Ascending aorta (tissue), 2 donors: ENCODE results near the gene RIN2. TPM values are rescaled to one million over a fixed set of nuclear protein-coding genes. Genes with fewer than 3 reads are reported as not detected.
"Not testable (repeated sequence)": the region's sequence is repeated elsewhere in the genome, so short reads cannot be mapped to it uniquely, and the experiment has no call there.

Experiments
- DNase-seq, 2 donors: peaks; one replicate each; pipeline ENCODE4 v3.0.0-alpha.2; 2019; ENCODE audit warnings: low spot score in 2 of 2
- H3K27ac ChIP-seq, 2 donors: fragments of 200-600 bp; sonication (generic); one replicate each; pipeline ENCODE4 v1.5.1; 2016 to 2017; ENCODE audit warnings: mild to moderate bottlenecking in 1 of 2
- H3K27me3 ChIP-seq: fragments of 200-600 bp; sonication (generic); one replicate; pipeline ENCODE4 v1.5.1; 2017
- H3K36me3 ChIP-seq, 2 donors: fragments of 200-600 bp; sonication (generic); one replicate each; pipeline ENCODE4 v1.5.1; 2016
- H3K4me1 ChIP-seq, 2 donors: fragments of 200-600 bp; sonication (generic); one replicate each; pipeline ENCODE4 v1.5.1; 2016 to 2017; ENCODE audit warnings: mild to moderate bottlenecking in 1 of 2
- H3K4me3 ChIP-seq, 2 donors: fragments of 200-600 bp; sonication (generic); one replicate each; pipeline ENCODE4 v1.5.1; 2016 to 2017; ENCODE audit warnings: mild to moderate bottlenecking in 1 of 2
- H3K9me3 ChIP-seq, 2 donors: fragments of 200-600 bp; sonication (generic); one replicate each; pipeline ENCODE4 v1.5.1; 2016
- intact Hi-C: fragments of 100-400 bp; cut with DNase I; formaldehyde crosslinking; loops from one replicate; pipeline ENCODE4 v1.15.1; 2023
- total RNA-seq: library from RNA; depleted of rRNA; stranded (reverse); fragments of >200 nt; gene quantifications from one replicate; pipeline ENCODE4 v1.1.0, GENCODE V29; 2016
- TF ChIP-seq, protein P1 (sequence below), 3 experiments: fragments of 200-600 bp in 2 of 3; fragments of 450-650 bp in 1 of 3; sonication (generic) in 2 of 3; IDR thresholded peaks; one replicate each; pipeline ENCODE4 v1.5.1; 2016 to 2019; ENCODE audit warnings: antibody characterized with exemption in 3 of 3, mild to moderate bottlenecking in 1 of 3, moderate library complexity in 1 of 3

The RIN2 gene
- total RNA-seq, 1 donor from 2014 or later, result 45.7 TPM

DNA sequence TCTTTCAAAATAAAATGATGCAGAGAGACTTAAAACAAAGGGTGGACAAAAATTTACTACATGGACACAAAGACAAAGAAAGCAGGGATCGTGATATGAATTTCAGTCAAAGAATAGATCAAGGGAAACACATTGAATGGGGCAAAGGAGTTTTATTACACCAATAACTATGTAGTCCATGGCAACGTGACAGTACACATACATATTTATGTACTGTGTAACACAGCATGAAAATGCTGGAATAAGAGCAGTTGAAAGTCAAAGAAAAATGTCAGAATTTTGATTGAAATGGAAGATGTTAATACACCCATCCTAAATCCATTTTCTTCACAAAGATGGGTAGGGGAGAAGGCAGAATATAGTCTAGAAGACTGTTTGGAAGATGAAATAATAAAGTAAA lies 9.4 kb upstream of the RIN2 start:
- Histone ChIP-seq H3K27me3 (no peaks in the 10 kb centered on the region), H3K9me3 (no peaks in the 10 kb centered on the region), H3K4me1 (peaks cover 0 to 12% of the 10 kb centered on the region in 2 donors), H3K36me3 (no peaks in the 10 kb centered on the region), H3K27ac (no peak overlapping the region), H3K4me3 (no peak overlapping the region)
- TF ChIP-seq, protein P1, sequence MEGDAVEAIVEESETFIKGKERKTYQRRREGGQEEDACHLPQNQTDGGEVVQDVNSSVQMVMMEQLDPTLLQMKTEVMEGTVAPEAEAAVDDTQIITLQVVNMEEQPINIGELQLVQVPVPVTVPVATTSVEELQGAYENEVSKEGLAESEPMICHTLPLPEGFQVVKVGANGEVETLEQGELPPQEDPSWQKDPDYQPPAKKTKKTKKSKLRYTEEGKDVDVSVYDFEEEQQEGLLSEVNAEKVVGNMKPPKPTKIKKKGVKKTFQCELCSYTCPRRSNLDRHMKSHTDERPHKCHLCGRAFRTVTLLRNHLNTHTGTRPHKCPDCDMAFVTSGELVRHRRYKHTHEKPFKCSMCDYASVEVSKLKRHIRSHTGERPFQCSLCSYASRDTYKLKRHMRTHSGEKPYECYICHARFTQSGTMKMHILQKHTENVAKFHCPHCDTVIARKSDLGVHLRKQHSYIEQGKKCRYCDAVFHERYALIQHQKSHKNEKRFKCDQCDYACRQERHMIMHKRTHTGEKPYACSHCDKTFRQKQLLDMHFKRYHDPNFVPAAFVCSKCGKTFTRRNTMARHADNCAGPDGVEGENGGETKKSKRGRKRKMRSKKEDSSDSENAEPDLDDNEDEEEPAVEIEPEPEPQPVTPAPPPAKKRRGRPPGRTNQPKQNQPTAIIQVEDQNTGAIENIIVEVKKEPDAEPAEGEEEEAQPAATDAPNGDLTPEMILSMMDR (IDR thresholded peaks at IDR 0.05), result no peak
- no peak for DNase-seq
- intact Hi-C loops, result no loop called here

DNA sequence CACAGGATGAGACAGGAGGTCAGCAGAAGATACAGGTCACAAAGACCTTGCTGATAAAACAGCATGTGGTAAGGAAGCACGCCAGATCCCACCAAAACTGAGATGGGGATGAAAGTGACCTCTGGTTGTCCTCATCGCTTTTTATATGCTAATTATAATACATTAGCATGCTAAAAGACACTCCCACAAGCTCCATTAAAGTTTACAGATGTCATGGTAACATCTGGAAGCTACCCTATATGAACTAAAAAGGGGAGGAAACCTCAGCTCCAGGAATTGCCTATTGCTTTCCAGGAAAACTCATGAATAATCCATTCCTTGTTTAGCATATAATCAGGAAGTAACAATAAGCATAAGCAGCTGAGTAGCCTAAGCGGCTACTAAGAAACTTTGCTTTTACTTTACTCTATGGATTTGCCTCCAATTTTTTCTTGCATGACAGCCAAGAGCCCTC lies 8.4 kb upstream of the RIN2 start:
- no peaks in the 10 kb centered on the region for H3K9me3 ChIP-seq
- TF ChIP-seq, protein P1 (IDR thresholded peaks at IDR 0.05), result no peak
- H3K4me3 ChIP-seq, result no peak overlapping the region
- no peaks in the 10 kb centered on the region for H3K27me3 ChIP-seq
- intact Hi-C loops, result no loop called here
- DNase-seq, result no peak
- no peaks in the 10 kb centered on the region for H3K36me3 ChIP-seq
- H3K27ac ChIP-seq, result no peak overlapping the region
- peaks cover 0 to 12% of the 10 kb centered on the region in 2 donors for H3K4me1 ChIP-seq

DNA sequence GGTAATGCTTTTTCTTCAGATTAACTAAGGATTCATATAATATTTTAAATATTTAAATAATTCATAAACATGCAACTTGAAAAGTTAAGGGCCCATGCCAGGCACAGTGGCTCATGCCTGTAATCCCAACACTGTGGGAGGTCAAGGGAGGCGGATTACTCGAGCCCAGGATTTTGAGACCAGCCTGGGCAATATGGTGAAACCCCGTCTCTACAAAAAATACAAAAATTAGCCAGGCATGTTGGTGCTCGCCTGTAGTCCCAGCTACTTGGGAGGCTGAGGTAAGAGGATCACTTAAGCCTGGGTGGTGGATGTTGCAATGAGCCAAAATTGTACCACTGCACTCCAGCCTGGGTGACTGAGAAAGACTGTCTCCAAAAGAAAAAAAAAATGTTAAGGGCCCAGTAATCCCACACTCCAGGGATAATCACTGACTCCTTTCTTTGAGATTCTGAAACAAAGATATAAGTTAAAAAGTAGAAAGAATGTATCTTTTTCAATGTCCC lies 7.9 kb upstream of the RIN2 start:
- H3K36me3 ChIP-seq, result no peaks in the 10 kb centered on the region
- TF ChIP-seq, protein P1 (IDR thresholded peaks at IDR 0.05), result no peak

DNA sequence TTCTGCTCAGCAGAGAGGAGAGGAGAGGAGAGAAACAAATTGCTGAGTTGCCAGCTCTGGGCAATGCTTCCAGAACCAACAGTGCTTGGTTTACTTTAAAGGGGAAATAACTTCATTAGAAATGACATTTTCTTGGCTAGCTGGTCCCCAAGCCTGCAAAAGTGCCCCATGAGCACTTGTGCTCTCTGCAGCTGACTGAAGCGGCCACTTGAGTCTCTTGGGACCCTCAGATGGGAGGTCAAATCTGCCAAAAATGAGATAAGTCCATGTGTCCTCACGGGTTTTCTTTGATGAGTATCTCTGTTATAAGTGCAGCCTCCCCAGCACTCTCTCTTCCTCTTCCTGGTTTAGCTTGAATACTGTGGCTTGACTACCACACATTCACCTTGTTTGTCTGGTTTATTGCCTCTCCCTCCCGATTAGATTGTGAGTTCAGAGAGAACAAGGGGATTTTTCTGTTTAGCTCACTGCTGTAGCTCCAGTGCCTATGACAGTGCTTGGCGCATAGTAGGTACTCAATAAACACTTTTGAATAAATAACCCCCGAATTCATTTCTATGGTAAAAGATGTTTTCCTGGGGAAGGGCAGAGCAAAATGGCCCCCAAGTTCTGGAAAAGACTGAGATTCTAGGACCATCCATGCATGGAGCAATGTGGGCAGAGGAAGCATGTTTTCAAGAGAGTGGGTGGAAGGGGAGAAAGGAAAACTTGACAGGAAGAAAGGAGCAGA lies 7.0 kb upstream of the RIN2 start:
- no peaks in the 10 kb centered on the region for H3K36me3 ChIP-seq
- TF ChIP-seq, protein P1 (IDR thresholded peaks at IDR 0.05), result no peak
- no peaks in the 10 kb centered on the region for H3K27me3 ChIP-seq
- H3K27ac ChIP-seq, result no peak overlapping the region
- no peak overlapping the region for H3K4me3 ChIP-seq
- peaks cover 0 to 12% of the 10 kb centered on the region in 2 donors for H3K4me1 ChIP-seq
- no peak for DNase-seq
- intact Hi-C loops, result no loop called here
- H3K9me3 ChIP-seq, result no peaks in the 10 kb centered on the region

More for the DNA sequence above, 7.9 kb upstream of the RIN2 start:
- intact Hi-C loops, result no loop called here
- DNase-seq, result no peak
- no peaks in the 10 kb centered on the region for H3K27me3 ChIP-seq
- no peak overlapping the region for H3K4me3 ChIP-seq
- H3K27ac ChIP-seq, result no peak overlapping the region
- no peaks in the 10 kb centered on the region for H3K9me3 ChIP-seq
- H3K4me1 ChIP-seq, result peaks cover 0 to 12% of the 10 kb centered on the region in 2 donors

DNA sequence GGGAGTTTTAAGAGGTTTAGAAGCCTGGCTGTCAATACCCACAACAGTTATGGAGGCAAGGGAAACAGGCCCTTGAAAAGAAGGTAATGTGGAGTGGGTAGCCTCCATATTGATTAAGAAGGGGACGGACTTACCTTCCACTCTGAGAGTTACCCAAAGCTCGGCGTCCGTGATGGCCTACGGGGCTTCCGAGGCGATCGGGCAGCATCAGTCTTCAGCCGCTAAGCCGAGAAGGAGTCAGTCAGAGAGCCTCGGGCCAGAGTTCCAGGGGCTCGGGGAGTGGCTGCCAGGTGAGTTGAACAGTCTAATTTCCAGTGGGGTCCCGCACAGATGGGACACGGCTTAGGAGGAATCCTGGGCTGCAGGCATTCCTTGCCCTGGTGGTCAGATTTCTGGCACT lies 3.9 kb upstream of the RIN2 start:
- H3K36me3 ChIP-seq, H3K4me3 ChIP-seq, H3K27me3 ChIP-seq, intact Hi-C loops, H3K9me3 ChIP-seq, H3K27ac ChIP-seq, DNase-seq: not testable (repeated sequence)
- peaks cover 5 to 19% of the 10 kb centered on the region in 2 donors for H3K4me1 ChIP-seq

DNA sequence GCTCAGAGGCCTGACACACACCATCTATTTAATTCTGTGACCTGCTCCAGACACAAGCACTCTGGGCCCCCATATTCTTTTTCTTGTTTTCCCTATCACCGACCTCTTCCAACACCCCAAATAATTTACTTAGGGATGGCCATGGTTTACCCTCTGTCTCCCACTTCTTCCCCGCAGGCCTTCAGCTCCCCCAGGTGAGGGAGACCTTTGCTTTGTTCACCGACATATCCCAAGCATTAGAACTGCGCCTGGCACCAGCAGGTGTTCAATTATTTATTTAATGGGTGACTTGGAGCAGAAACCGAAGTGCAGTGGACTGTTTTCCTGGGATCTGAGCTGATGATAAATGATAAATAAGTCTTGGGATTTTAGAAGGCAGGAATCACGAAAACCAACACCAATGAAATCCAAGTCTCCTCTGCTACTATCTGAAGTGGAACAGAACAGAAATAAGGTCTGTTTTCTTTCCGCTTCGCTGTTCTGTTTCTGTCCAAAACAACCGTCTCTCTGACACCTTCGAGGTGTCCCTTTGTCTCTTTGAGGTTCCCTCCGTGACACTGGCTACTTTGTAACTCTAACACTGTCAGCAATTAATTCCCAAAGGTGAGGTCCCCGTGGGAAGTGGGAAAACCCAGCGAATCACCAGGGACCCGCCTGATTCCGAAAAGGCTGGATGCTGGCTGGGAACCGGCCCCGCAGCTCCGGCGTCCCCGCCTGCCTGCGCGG lies 1.1 kb upstream of the RIN2 start:
- intact Hi-C loops, result loop anchor here (5.0 kb wide), 1 partner anchor 130 kb away; no protein-coding TSS in a partner anchor
- no peaks in the 10 kb centered on the region for H3K36me3 ChIP-seq
- H3K4me3 ChIP-seq, result peak overlapping the region; percentile 92 to 97
- peak in 1 of 2 donors; percentile 53 for DNase-seq
- TF ChIP-seq, protein P1 (IDR thresholded peaks at IDR 0.05), result no peak
- H3K27me3 ChIP-seq, result no peaks in the 10 kb centered on the region
- no peaks in the 10 kb centered on the region for H3K9me3 ChIP-seq
- peaks cover 5 to 17% of the 10 kb centered on the region in 2 donors for H3K4me1 ChIP-seq
- H3K27ac ChIP-seq, result peak overlapping the region; percentile 97
